Ishikawa (cell line): ENCODE measurements around the gene ARMC2.

Experiments used
- CEBPB ChIP-seq: IDR thresholded peaks from 2 replicates; pipeline ENCODE4 v1.6.1; 2012
- CREB1 ChIP-seq: IDR thresholded peaks from 2 replicates; pipeline ENCODE4 v1.6.1; 2012; ENCODE audit warnings: low read depth
- EGR1 ChIP-seq: IDR thresholded peaks from 2 replicates; pipeline ENCODE4 v1.6.1; 2012
- EP300 ChIP-seq: IDR thresholded peaks from 2 replicates; pipeline ENCODE4 v1.6.1; 2012; ENCODE audit warnings: borderline replicate concordance
- FOXM1 ChIP-seq: IDR thresholded peaks from 2 replicates; pipeline ENCODE4 v1.6.1; 2012; ENCODE audit warnings: low read depth, borderline replicate concordance
- RAD21 ChIP-seq: IDR thresholded peaks from 2 replicates; pipeline ENCODE4 v1.6.1; 2012; ENCODE audit warnings: low read depth
- TAF1 ChIP-seq: IDR thresholded peaks from 2 replicates; pipeline ENCODE4 v1.6.1; 2012; ENCODE audit warnings: low read depth, mild to moderate bottlenecking
- TCF12 ChIP-seq: IDR thresholded peaks from 2 replicates; pipeline ENCODE4 v1.6.1; 2012; ENCODE audit warnings: low read depth
- TEAD4 ChIP-seq: IDR thresholded peaks from 2 replicates; pipeline ENCODE4 v1.6.1; 2012
- YY1 ChIP-seq: IDR thresholded peaks from 2 replicates; pipeline ENCODE4 v1.6.1; 2012; ENCODE audit warnings: low read depth
- ZBTB7A ChIP-seq: IDR thresholded peaks from 2 replicates; pipeline ENCODE4 v1.6.1; 2012; ENCODE audit warnings: low read depth
- TF ChIP-seq, protein P1 (sequence below): IDR thresholded peaks from 2 replicates; pipeline ENCODE4 v1.6.1; 2012; ENCODE audit warnings: low read depth, mild to moderate bottlenecking
- TF ChIP-seq, protein P2 (sequence below): IDR thresholded peaks from 2 replicates; pipeline ENCODE4 v1.6.1; 2012
- TF ChIP-seq, protein P3 (sequence below): IDR thresholded peaks from 2 replicates; pipeline ENCODE4 v1.6.1; 2012

DNA sequence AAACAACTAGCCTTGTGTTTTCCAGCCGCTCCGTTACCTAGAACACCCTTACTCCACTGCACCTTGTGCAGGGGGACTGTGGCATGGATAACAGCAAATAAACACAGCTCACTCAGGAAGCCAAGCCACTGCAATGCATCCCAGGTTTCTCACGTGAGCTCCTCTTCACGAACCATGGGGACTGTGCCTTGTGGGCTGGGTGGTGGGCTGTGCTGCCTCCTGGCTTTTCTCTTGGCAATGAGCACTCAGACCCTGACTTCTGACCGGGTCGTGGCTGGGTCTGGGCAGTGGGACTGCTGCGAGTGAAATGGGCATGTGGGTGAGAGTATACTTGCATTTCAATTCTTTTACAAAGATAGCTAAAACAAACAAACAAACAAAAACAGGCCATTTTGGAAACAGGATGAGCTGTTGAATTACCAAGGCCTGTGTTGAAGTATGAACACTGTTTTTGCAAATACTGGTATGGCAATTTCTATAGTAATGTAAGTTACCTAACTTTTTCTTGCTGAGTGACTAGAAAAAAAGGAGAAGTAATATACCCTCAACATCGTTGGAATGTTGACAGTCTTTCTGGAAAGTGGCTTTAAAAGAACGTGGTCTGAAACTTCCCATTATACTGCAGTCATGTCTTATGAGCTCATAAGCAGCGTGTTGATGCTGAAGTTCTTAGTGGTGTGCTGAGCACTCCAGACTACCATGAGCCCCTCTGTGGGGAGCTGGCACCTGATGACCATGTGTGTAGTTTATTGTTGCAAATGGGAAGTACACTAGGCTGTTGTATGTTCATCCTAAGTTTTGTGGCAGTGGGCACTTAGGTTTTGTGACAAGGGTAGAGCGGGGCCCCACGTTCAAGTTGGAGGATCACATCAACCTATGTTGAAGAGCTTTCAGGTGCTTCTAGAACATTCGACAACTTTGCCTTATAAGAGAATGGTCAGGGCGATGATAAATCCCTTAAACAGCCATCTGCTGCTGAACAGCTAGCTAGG, 120.4 kb downstream of the ARMC2 start:
- TF ChIP-seq TEAD4 (no peak), EP300 (no peak), TCF12 (no peak), YY1 (no peak), TAF1 (no peak), EGR1 (no peak), CEBPB (no peak), FOXM1 (no peak), RAD21 (no peak), CREB1 (no peak), ZBTB7A (no peak)
- TF ChIP-seq, protein P1, sequence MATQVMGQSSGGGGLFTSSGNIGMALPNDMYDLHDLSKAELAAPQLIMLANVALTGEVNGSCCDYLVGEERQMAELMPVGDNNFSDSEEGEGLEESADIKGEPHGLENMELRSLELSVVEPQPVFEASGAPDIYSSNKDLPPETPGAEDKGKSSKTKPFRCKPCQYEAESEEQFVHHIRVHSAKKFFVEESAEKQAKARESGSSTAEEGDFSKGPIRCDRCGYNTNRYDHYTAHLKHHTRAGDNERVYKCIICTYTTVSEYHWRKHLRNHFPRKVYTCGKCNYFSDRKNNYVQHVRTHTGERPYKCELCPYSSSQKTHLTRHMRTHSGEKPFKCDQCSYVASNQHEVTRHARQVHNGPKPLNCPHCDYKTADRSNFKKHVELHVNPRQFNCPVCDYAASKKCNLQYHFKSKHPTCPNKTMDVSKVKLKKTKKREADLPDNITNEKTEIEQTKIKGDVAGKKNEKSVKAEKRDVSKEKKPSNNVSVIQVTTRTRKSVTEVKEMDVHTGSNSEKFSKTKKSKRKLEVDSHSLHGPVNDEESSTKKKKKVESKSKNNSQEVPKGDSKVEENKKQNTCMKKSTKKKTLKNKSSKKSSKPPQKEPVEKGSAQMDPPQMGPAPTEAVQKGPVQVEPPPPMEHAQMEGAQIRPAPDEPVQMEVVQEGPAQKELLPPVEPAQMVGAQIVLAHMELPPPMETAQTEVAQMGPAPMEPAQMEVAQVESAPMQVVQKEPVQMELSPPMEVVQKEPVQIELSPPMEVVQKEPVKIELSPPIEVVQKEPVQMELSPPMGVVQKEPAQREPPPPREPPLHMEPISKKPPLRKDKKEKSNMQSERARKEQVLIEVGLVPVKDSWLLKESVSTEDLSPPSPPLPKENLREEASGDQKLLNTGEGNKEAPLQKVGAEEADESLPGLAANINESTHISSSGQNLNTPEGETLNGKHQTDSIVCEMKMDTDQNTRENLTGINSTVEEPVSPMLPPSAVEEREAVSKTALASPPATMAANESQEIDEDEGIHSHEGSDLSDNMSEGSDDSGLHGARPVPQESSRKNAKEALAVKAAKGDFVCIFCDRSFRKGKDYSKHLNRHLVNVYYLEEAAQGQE: no peak
- TF ChIP-seq, protein P2, sequence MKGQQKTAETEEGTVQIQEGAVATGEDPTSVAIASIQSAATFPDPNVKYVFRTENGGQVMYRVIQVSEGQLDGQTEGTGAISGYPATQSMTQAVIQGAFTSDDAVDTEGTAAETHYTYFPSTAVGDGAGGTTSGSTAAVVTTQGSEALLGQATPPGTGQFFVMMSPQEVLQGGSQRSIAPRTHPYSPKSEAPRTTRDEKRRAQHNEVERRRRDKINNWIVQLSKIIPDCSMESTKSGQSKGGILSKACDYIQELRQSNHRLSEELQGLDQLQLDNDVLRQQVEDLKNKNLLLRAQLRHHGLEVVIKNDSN: no peak
- TF ChIP-seq, protein P3, sequence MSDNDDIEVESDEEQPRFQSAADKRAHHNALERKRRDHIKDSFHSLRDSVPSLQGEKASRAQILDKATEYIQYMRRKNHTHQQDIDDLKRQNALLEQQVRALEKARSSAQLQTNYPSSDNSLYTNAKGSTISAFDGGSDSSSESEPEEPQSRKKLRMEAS: no peak
